AG10803 (cell line): Measurements from ENCODE around the gene PARP1.

Source experiments
- DNase-seq: peaks from one replicate; pipeline ENCODE4 v3.0.0; 2010; ENCODE audit warnings: low read depth
- H3K4me3 ChIP-seq: 2 replicates; pipeline ENCODE4 v1.5.1; 2011; ENCODE audit warnings: mild to moderate bottlenecking, low read length, control low read depth
- CTCF ChIP-seq: conservative IDR thresholded peaks from 2 replicates; pipeline ENCODE4 v1.5.1; 2011; ENCODE audit warnings: mild to moderate bottlenecking, low read length, control low read depth, inconsistent platforms

The PARP1 gene

GRCh38 chr1:226365831-226366231 lies 42.1 kb downstream of the PARP1 start:
- no peak for TF ChIP-seq CTCF
- H3K4me3 ChIP-seq, result no peak overlapping the region
- peak; percentile 6 for DNase-seq

GRCh38 chr1:226364901-226365565 lies 42.9 kb downstream of the PARP1 start:
- H3K4me3 ChIP-seq, result no peak overlapping the region
- no peak for DNase-seq
- no peak for TF ChIP-seq CTCF

- no peak for TF ChIP-seq CTCF
- DNase-seq, result no peak
- H3K4me3 ChIP-seq, result no peak overlapping the region
These were observed 43.4 kb downstream of the PARP1 start for GRCh38 chr1:226364514-226364899.

GRCh38 chr1:226363801-226364513 lies 43.9 kb downstream of the PARP1 start:
- H3K4me3 ChIP-seq, result no peak overlapping the region
- DNase-seq, result peak; percentile 13

GRCh38 chr1:226362891-226363447 lies 44.9 kb downstream of the PARP1 start:
- TF ChIP-seq CTCF, result no peak
- H3K4me3 ChIP-seq, result no peak overlapping the region
- no peak for DNase-seq

More at GRCh38 chr1:226363801-226364513, 43.9 kb downstream of the PARP1 start:
- no peak for TF ChIP-seq CTCF

- TF ChIP-seq CTCF, result no peak
- H3K4me3 ChIP-seq, result no peak overlapping the region
- no peak for DNase-seq
These were observed 45.5 kb downstream of the PARP1 start for GRCh38 chr1:226362361-226362760.
